Limb (tissue), 2 donors: ENCODE results near the gene FPGT.
"Not testable (repeated sequence)": the region's sequence is repeated elsewhere in the genome, so short reads cannot be mapped to it uniquely, and the experiment has no call there.

ENCODE experiments used
- DNase-seq, 2 donors: peaks; one replicate each; pipeline ENCODE4 v3.0.0-alpha.2; 2016; ENCODE audit errors: extremely low spot score in 2 of 2

FPGT gene

DNA sequence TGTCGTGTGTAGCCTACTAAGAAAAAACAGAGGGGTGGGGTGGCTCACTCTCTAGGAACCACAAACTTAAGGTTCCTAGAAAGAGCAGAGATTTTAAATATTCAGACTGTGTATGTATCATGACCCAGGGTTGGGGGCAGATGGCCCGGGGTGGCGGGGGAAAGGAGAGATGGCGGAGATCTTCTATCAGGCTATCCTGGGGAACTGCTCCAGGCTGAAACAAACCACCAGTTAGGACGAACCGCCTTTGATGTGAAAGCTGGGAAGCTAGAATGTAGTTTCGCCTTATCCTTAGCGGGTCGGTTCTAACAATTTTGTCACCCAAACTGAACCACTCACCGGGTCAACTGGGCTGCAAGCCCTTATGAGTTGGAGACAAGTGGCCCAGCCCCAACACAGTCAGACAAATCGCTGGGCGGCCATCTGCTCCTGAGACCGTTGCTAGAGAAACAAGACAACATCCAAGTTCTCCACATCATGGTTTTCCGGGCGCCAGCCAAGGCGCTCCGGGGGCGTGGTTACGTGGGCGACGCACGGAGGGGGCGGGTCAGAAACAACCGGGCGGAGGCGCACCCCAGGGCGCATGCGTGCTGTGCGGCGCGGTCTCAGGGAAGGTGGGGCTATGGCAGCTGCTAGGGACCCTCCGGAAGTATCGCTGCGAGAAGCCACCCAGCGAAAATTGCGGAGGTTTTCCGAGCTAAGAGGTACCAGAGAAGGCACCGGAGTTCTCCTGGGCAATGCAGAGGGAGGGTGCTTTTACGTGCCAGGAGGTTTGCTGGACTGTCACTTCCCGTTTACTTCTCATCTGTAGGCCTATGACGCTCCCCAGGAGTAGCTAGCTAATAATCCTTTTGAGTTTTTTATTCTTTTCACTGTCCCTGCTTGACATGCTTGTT lies at the start of gene FPGT, which contains the start of gene LRRIQ3:
Gene FPGT, plus strand, starts transcription at position 586 of the 896 bp plus-strand sequence. Its CDS starts 37 bp downstream, at position 623.
Gene LRRIQ3, minus strand, starts transcription at position 520 of the 896 bp plus-strand sequence. CDS start 14,492 bp downstream, outside the sequence.
- peak; percentile 98 to 99 for DNase-seq

DNA sequence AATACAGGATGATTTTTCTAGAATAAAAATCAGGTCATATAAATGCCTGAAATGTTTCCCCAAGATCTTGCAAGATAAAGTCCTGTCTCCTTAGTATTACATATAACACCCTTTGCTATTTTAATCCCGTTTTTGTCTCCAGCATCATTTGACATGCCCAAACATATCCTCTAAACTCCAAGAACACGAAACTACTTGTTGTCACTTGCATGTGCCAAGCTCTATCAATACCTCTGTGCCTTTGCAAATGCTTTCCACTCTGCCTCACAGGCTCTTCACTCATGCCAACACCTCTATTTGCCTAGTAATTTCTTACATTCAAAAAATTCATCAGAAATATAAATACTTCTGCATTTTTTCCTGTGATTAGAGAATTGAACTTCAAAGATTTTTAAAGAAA lies 38.0 kb upstream of the FPGT start:
- DNase-seq, result no peak

DNA sequence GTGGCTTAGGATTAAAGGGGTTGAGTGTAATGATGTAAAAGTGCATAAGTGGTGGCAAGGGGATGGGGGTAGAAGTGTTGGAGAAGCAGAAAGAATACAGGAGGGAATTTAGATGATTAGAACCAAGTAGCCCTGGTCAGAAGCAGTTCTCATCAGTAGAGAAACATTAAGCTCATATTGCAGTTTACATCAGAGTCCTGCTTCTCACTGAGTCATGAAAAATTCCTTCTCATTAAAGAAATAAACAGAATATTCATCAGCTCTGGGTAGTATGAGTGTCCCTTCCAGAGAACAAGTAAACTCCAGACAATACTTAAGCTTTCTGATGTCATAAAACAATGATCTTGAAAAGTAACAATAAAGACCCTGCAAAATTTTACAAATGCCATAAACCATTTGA lies 36.5 kb upstream of the FPGT start:
- no peak for DNase-seq

DNA sequence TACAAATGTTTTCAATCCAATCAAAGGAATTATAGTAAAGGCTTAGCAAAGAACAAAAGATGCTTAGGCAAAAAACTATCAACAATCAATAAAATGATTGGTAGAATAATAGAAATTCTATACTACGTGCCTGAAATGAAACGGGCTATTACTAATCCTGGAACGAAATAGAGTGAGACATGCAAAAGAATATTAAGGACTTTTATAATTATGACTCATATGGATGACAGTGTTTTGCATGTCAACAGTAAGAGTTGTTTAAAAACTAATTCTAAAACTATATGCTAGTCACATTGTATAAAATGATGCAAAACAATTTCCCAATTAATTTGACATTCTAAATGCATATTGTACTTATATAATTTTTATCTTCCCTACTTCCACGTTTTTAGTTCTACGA lies 35.7 kb upstream of the FPGT start:
- no peak for DNase-seq

GRCh38 chr1:74174423-74174822 lies 23.6 kb upstream of the FPGT start:
- DNase-seq, result not testable (repeated sequence)

DNA sequence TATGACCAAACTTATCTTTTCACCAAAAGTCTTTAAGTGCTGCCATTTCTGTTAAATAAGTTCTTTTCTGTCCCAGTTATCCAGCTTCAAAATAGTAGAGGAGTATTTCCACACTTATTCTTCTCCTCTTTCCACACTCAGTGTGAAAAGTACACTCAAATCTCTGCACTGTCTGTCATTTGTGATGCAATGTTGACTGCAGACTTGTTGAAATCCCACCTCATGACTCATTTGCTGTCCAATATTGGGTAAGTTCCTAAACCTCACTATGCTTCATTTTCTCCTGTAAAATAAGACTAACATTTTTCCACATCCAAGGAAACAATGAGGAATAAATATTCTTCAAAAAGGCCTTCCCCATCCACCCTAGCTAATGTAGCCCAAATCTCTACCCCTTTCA lies 17.6 kb upstream of the FPGT start:
- DNase-seq, result no peak

DNA sequence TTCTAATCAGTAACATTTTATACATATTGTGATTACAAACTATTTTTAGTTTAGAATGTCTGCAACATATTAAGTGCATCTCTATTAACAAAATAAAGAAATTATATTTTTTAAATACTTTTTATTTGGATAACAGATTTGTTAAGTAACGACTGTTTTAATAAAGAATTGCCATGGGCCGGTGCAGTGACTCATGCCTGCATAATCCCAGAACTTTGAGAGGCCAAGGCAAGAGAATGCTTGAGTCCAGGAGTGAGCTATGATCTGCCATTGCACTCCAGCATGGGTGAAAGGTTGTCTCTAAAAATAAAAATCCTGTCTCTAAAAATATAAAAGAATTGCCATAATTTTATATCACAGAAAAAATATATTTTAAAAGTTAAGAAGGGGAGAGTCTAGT lies 4.1 kb upstream of the FPGT start:
- DNase-seq, result no peak

- DNase-seq, result no peak
Observed at GRCh38 chr1:74195339-74195738, 2.7 kb upstream of the FPGT start.

- no peak for DNase-seq
Observed at GRCh38 chr1:74197255-74197654, 787 bp upstream of the FPGT start.

DNA sequence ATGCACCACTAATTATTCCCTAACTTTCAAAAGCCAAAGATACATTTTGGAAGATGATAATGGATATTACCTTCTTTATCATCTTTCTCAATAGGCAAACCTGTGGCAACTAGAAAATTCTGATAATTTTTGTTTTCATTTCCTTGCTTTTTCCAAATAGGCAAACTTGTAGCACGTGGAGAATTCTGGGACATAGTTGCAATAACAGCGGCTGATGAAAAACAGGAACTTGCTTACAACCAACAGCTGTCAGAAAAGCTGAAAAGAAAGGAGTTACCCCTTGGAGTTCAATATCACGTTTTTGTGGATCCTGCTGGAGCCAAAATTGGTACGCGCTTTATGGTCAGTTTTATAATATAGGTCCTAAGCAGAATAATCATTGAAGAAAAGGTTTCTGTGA lies 1.5 kb downstream of the FPGT start:
- DNase-seq, result no peak

DNA sequence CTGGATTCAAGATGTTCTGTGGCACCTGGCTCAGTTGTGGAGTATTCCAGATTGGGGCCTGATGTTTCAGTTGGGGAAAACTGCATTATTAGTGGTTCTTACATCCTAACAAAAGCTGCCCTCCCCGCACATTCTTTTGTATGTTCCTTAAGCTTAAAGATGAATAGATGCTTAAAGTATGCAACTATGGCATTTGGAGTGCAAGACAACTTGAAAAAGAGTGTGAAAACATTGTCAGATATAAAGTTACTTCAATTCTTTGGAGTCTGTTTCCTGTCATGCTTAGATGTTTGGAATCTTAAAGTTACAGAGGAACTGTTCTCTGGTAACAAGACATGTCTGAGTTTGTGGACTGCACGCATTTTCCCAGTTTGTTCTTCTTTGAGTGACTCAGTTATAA lies 7.2 kb downstream of the FPGT start:
- DNase-seq, result no peak

GRCh38 chr1:74215229-74215628 lies 17.2 kb downstream of the FPGT start:
- no peak for DNase-seq

DNA sequence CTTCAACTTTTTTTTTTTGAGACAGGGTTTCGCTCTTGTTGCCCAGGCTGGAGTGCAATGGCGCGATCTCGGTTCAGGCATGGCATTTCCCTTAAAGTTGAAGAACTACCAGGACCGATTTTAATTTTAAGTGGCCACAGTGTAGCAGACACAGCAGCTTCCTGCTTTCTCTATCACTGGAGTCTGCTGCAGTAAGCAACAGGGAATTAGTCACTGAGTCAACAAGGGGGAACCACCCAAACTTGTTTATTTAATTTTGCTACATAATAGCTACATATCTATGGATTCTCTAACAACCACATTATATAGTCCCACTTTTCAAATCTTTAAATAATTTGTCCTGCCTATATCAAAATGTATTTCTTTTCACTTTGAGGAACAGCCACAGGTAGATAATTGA lies 24.7 kb downstream of the FPGT start:
- DNase-seq, result no peak

- no peak for DNase-seq
Observed at GRCh38 chr1:74223453-74223852, 25.4 kb downstream of the FPGT start.

DNA sequence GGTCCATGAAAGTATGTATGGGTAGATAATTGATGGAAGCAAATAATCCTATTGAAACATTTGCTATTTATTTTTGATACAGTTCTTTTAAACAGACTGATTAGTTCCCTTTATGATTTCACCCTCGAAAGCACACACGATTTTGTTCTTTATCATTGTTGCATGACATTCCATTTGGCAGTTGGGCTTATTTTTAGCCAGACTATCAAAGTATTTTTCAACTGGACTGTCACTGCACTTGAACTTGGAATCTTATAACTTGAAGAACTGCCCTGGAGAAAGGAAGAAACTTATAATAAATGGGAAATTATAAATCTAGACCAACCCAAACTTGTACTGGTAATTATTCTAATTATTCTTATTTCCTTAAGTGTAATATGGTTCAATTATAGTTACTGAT lies 37.1 kb downstream of the FPGT start, which contains the start of gene TNNI3K:
Gene TNNI3K, plus strand, starts transcription at position 235 of the 400 bp plus-strand sequence. Its CDS starts 65 bp downstream, at position 300.
- DNase-seq, result no peak

GRCh38 chr1:74236440-74236839 lies 38.4 kb downstream of the FPGT start:
- DNase-seq, result no peak

- no peak for DNase-seq
Observed at GRCh38 chr1:74237035-74237434, 39.0 kb downstream of the FPGT start.

DNA sequence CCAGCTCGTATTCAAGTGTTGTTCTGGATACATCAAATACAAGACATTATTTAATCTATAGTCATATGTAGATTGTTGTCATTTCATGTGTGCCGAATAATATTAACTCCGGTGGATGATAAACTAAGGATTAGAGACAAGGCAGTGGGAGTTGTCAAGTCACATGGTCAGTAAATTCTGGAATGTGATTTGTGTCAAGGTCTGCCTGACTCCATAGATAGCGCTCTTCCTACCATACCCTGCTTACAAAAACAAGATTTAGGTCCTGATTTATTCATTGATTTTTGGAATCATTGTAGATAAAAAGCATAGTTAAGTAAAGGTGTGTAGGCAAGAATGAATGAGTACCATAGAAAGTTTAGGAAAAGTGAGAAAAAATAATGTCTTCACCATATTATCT lies 39.7 kb downstream of the FPGT start:
- no peak for DNase-seq

DNA sequence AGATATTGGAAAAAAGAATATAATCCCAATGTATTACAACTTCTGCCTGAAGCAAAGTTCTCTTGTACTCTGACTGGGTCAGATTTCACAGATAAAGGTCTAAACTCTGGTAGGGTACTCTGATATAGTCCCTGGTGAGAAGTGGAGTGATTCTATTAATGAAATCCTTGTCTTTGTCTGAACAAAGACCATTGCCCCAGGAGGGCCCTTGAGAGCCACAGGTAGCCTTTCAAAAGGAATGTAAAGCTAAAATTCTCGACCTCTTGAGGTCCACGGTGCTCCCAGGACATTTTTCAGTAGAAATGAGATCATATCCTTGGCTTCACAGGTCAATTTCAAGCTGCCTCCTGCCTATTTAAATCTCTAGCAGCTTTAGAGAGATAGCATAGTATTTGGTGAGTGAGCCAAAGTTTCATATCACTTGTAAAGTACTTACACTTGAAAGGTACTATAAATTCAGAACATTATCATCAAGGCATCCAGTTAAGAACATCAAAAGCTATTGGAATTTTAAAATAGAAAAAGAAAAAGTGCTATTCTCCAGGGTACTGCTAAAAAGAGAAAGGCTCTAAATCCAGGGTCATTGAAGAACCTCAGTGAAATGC lies 47.2 kb downstream of the FPGT start:
- no peak for DNase-seq

GRCh38 chr1:74246315-74246714 lies 48.3 kb downstream of the FPGT start:
- DNase-seq, result no peak

DNA sequence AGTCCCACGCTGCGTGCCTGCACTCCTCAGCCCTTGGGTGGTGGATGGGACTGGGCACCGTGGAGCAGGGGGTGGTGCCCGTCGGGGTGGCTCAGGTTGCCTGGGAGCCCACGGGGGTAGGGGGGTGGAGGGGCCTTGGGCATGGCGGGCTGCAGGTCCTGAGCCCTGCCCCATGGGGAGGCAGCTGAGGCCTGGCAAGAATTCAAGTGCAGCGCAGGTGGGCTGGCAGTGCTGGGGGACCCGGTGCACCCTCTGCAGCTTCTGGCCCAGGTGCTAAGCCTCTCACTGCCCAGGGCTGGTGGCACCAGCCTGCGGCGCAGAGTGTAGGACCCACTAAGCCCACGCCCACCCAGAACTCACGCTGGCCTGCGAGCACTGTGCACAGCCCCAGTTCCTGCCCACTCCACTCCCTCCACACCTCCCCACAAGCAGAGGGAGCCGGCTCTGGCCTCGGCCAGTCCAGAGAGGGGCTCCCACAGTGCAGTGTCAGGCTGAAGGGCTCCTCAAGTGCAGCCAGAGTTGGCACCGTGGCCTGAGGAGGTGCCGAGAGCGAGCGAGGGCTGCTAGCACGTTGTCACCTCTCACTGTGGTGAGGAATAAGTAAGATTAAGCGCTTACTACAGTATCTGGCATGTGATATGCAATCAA lies 50.0 kb downstream of the FPGT start:
- no peak for DNase-seq

DNA sequence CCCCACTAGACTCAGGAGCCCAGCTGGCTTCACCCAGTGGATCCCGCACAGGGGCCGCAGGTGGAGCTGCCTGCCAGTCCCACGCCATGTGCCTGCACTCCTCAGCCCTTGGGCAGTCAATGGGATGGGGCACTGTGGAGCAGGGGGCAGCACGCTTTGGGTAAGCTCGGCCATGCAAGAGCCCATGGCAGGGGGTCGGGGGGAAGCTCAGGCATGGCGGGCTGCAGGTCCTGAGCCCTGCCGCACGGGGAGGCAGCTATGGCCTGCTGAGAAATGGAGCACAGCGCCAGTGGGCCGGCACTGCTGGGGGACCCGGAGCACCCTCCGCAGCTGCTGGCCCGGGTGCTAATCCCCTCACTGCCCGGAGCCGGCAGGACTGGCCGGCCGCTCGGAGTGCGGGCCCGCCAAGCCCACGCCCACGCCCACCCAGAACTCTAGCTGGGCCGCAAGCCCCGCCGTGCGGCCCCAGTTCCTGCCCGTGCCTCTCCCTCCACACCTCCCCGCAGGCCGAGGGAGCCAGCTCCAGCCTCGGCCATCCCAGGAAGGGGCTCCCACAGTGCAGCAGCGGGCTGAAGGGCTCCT lies 55.3 kb downstream of the FPGT start:
- not testable (repeated sequence) for DNase-seq
